ENCODE results near the gene ABCE1.

The ABCE1 gene

GRCh38 chr4:145176641-145177432, 78.7 kb downstream of the ABCE1 start:
- DNase-seq (ENCODE audit: low read depth in 1 of 2, low spot score in 1 of 2): no peak

GRCh38 chr4:145177511-145177905, 79.4 kb downstream of the ABCE1 start:
- DNase-seq (ENCODE audit: low read depth in 1 of 2, low spot score in 1 of 2): no peak

DNA sequence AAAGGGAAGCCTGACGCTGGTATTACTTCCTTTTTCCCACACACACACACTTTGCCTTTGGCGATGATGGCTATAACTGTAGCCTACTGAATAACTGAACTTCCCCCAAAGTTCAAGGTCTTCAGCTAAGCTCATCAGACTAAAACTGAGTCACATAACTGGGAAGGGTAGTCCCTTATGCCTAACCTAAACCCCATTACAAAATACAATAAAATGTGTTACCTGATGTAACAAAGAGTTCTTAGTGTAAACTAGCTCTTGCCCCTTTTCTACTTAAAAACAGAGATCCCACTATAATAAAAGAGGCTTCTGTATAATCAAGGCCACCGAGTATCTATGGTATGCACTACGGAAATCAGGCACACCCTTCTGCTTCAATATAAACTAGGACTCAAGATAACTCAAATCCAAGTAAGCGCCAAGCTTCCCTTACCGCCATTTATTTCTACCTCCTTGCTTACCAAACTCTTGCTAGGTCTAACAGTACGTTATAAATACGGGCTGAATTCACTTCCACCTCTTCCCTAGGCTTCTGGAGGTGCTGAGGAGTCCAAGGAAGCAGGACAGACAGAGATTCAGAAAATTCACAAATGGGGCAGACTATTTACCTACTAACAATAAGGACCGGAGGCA, 79.9 kb downstream of the ABCE1 start:
- DNase-seq (ENCODE audit: low read depth in 1 of 2, low spot score in 1 of 2): no peak

DNA sequence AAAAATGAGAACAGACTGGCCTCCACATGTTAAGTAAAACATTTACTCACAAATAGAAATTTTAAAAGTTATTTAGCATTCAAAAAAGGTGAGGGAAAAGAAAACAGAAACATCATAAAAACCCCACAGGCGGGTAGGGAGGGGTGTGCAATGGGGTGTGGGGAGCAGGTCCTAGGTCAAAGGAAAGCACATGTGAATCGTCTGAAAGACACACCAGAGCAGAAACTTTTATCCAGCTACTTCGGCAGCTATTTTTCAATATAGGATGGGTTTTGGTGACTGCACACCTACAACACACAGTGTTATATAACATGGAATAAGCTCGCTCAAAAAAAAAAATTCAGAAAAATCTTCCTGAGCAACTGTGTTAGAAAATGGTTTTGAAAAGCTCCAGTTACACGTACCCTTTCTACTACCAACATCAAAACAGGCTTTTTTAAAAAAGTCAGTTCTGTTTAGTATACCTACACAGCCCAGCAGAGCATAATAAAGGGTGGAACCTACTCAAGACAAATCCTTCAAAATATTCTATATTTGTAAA, 80.7 kb downstream of the ABCE1 start:
- DNase-seq (ENCODE audit: low read depth in 1 of 2, low spot score in 1 of 2): no peak

All from stimulated activated CD4-positive, alpha-beta T cell treated with anti-CD3 and anti-CD28 coated beads, Interleukin-15, amount 100 ng/mL, for 1 hour (primary cell).